ENCODE results near the gene SERPINE3.

DNA sequence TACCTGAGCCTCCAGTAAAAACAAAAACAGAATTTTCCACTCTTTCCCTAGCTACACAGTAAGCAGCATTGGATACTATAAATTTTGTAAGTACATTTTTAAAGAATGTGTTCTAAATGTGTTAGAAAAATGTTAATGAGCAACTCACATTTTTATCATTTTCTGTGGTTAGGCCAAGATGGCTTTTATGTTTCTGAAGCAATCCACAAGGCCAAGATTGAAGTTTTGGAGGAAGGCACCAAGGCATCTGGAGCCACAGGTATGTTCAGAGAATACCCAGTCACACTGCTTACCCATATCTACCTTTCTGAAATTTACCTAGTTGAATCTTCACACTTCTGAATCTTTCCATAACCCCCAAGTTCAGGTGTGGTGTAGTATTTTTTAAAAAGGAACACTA is 21.6 kb downstream of the SERPINE3 start:
- TF ChIP-seq, protein P1, sequence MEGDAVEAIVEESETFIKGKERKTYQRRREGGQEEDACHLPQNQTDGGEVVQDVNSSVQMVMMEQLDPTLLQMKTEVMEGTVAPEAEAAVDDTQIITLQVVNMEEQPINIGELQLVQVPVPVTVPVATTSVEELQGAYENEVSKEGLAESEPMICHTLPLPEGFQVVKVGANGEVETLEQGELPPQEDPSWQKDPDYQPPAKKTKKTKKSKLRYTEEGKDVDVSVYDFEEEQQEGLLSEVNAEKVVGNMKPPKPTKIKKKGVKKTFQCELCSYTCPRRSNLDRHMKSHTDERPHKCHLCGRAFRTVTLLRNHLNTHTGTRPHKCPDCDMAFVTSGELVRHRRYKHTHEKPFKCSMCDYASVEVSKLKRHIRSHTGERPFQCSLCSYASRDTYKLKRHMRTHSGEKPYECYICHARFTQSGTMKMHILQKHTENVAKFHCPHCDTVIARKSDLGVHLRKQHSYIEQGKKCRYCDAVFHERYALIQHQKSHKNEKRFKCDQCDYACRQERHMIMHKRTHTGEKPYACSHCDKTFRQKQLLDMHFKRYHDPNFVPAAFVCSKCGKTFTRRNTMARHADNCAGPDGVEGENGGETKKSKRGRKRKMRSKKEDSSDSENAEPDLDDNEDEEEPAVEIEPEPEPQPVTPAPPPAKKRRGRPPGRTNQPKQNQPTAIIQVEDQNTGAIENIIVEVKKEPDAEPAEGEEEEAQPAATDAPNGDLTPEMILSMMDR (IDR thresholded peaks at IDR 0.05; ENCODE audit: low read length), result no peak
- TF ChIP-seq EZH2 (optimal IDR thresholded peaks at IDR 0.05; ENCODE audit: low read depth, low read length), result no peak

All from MM.1S (cell line).